ENCODE results near the gene TMEM131. TPM values are rescaled to one million over a fixed set of nuclear protein-coding genes. Genes with fewer than 3 reads are reported as not detected.

TMEM131 gene
- total and polyA plus RNA-seq, 2 of the 8 experiments (the other 6 are each of a cell fraction or from before 2014, with no cell fraction given) = 9.7 to 22.9 TPM

GRCh38 chr2:97880334-97880733, 115.4 kb downstream of the TMEM131 start:
- Histone ChIP-seq H3K27me3 (replicated peaks in 1 of 4; ENCODE audit: control insufficient read depth in 3 of 4, extremely low read depth in 1 of 4, insufficient read depth in 3 of 4, low read length in 3 of 4) (no peaks in the 10 kb centered on the region), H3K4me2 (ENCODE audit: insufficient read depth in 1 of 2, low read depth in 2 of 2, low read length in 2 of 2) (no peak overlapping the region), H3K18ac (ENCODE audit: extremely low read depth, low read length) (no peak overlapping the region), H3K23me2 (ENCODE audit: low read depth, low read length) (no peaks in the 10 kb centered on the region), H3K27ac (ENCODE audit: low read depth, low read length) (no peak overlapping the region), H4K8ac (ENCODE audit: extremely low read depth, insufficient read depth, low read length) (no peak overlapping the region), H3K79me2 (ENCODE audit: control insufficient read depth in 1 of 2, insufficient read depth in 2 of 2, low read length in 2 of 2) (no peaks in the 10 kb centered on the region), H3K79me1 (ENCODE audit: low read depth, low read length) (no peaks in the 10 kb centered on the region), H3K4me3 (ENCODE audit: extremely low read depth in 1 of 4, insufficient read depth in 2 of 4, low read depth in 3 of 4, low read length in 4 of 4) (no peak overlapping the region), H2BK15ac (ENCODE audit: low read length) (no peak overlapping the region), H3K36me3 (ENCODE audit: control insufficient read depth in 2 of 4, insufficient read depth in 4 of 4, low read length in 3 of 4) (no peaks in the 10 kb centered on the region), H3K4me1 (replicated peaks in 1 of 4; ENCODE audit: control insufficient read depth in 3 of 4, insufficient read depth in 4 of 4, low read length in 3 of 4) (peaks cover 0 to 4% (median 0%) of the 10 kb centered on the region in 4 experiments; a peak in 1 of 7 replicates), H2BK120ac (replicated peaks; ENCODE audit: low read depth, low read length) (no peak overlapping the region), H4K5ac (ENCODE audit: insufficient read length, low read depth, low read length) (no peak overlapping the region), H3K56ac (replicated peaks; ENCODE audit: insufficient read length, low read depth, low read length) (no peak overlapping the region), H3K9ac (replicated peaks in 1 of 4; ENCODE audit: extremely low read depth in 1 of 4, low read depth in 3 of 4, low read length in 3 of 4) (no peak overlapping the region), H4K91ac (replicated peaks; ENCODE audit: insufficient read length, low read length) (no peak overlapping the region), H2AK5ac (ENCODE audit: low read depth, low read length) (no peak overlapping the region), H2BK12ac (ENCODE audit: low read depth, low read length) (no peak overlapping the region), H3K9me3 (ENCODE audit: insufficient read depth in 2 of 2, low read depth in 1 of 2, low read length in 1 of 2) (no peaks in the 10 kb centered on the region), H3K14ac (ENCODE audit: insufficient read length) (no peak overlapping the region), H3K4ac (replicated peaks; ENCODE audit: insufficient read length, low read depth, low read length) (no peak overlapping the region), H2BK5ac (ENCODE audit: low read depth, low read length) (no peak overlapping the region), H2AFZ (ENCODE audit: low read length) (no peak overlapping the region), H4K20me1 (replicated peaks in 1 of 2; ENCODE audit: control insufficient read depth in 1 of 2, insufficient read depth in 2 of 2, low read length in 2 of 2) (no peaks in the 10 kb centered on the region), H3K23ac (ENCODE audit: insufficient read length) (no peak overlapping the region), H2BK20ac (ENCODE audit: low read length) (no peak overlapping the region)
- ChIA-PET POLR2A (ENCODE audit: partially characterized antibody) (no interaction called here), CTCF (ENCODE audit: partially characterized antibody) (no interaction called here)
- FAIRE-seq (no peak), DNase-seq (ENCODE audit: low read depth in 1 of 2, low spot score in 2 of 2) (no peak)
- WGBS, 2 experiments (ENCODE audit: extremely low coverage in 1 of 2, insufficient coverage in 1 of 2, insufficient read length in 1 of 2, insufficient replicate concordance in 2 of 2, low coverage in 1 of 2, low lambda C conversion rate in 2 of 2, missing lambda C conversion rate in 1 of 2) = 84% methylated on average over 2 of the region's 2 CpGs; no CpG with 5 or more reads in 1 of the 2 experiments
- TF ChIP-seq CHD7 (IDR thresholded peaks at IDR 0.05; ENCODE audit: insufficient replicate concordance, low read length) = no peak

All from H1 (cell line).